ENCODE measurements around the gene EDIL3. TPM values are rescaled to one million over a fixed set of nuclear protein-coding genes. Genes with fewer than 3 reads are reported as not detected.

EDIL3 gene
- polyA plus RNA-seq, 1 donor (not counting 4 experiments of a cell fraction or from before 2014, with no cell fraction given), result 0.34 TPM

DNA sequence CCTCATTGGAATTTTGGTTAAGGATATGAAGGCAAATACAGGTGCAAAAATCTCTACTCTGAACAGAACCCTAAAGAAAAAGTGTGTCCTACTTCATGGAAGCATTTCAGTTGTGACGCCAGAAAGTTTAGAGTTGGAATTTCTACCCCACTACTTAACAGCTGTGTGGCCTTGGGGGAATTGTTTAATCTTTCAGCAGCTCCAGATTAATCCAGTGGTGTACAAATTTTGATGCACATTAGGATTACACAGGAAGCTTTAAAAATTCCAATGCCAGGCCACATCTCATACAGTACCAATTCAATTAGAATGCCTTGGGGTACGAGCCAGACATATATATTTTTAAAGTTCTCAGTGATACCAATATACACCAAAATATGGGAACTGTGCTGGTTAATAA lies 266.1 kb downstream of the EDIL3 start:
- no peaks in the 10 kb centered on the region for H3K9me3 ChIP-seq (ENCODE audit: control insufficient read depth, low read depth, low read length)
- TF ChIP-seq, protein P1, sequence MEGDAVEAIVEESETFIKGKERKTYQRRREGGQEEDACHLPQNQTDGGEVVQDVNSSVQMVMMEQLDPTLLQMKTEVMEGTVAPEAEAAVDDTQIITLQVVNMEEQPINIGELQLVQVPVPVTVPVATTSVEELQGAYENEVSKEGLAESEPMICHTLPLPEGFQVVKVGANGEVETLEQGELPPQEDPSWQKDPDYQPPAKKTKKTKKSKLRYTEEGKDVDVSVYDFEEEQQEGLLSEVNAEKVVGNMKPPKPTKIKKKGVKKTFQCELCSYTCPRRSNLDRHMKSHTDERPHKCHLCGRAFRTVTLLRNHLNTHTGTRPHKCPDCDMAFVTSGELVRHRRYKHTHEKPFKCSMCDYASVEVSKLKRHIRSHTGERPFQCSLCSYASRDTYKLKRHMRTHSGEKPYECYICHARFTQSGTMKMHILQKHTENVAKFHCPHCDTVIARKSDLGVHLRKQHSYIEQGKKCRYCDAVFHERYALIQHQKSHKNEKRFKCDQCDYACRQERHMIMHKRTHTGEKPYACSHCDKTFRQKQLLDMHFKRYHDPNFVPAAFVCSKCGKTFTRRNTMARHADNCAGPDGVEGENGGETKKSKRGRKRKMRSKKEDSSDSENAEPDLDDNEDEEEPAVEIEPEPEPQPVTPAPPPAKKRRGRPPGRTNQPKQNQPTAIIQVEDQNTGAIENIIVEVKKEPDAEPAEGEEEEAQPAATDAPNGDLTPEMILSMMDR (optimal IDR thresholded peaks at IDR 0.05 in 1 of 3, IDR thresholded peaks at IDR 0.05 in 1 of 3, conservative IDR thresholded peaks at IDR 0.05 in 1 of 3; ENCODE audit: extremely low read depth in 1 of 3, insufficient read depth in 2 of 3, low read length in 3 of 3), result no peak
- no peak for TF ChIP-seq EZH2 (IDR thresholded peaks at IDR 0.05; ENCODE audit: low read length)
- H3K36me3 ChIP-seq (ENCODE audit: control insufficient read depth in 2 of 2, extremely low read depth in 1 of 2, insufficient read depth in 2 of 2, low read length in 2 of 2), result no peaks in the 10 kb centered on the region
- DNase-seq (ENCODE audit: low read depth, low spot score), result no peak
- no peak overlapping the region for H3K4me3 ChIP-seq (ENCODE audit: control insufficient read depth in 2 of 3, extremely low read depth in 1 of 3, insufficient read depth in 2 of 3, low read depth in 1 of 3, low read length in 3 of 3)
- H3K9ac ChIP-seq (ENCODE audit: control insufficient read depth, extremely low read depth, insufficient read depth, low read length), result no peak overlapping the region
- no peaks in the 10 kb centered on the region for H3K4me1 ChIP-seq (ENCODE audit: control insufficient read depth, extremely low read depth, insufficient read depth, low read length)
- no peaks in the 10 kb centered on the region for H3K79me2 ChIP-seq (ENCODE audit: control insufficient read depth, insufficient read depth, low read length)
- H3K27ac ChIP-seq (ENCODE audit: control insufficient read depth, insufficient read depth, low read length), result no peak overlapping the region
- no peaks in the 10 kb centered on the region for H4K20me1 ChIP-seq (ENCODE audit: control insufficient read depth, extremely low read depth, insufficient read depth, low read length)
- no peak for FAIRE-seq
- no peaks in the 10 kb centered on the region for H3K9me1 ChIP-seq (ENCODE audit: control insufficient read depth, extremely low read depth, insufficient read depth, low read length)
- H3K4me2 ChIP-seq (ENCODE audit: control insufficient read depth, extremely low read depth, insufficient read depth, low read depth, low read length), result no peak overlapping the region
- dilution Hi-C loops (cut with MboI; ENCODE audit: extremely low pct_ligation_motif_present, low sequenced_read_pairs), result no loop called here
- H3K27me3 ChIP-seq (ENCODE audit: control insufficient read depth, extremely low read depth, insufficient read depth, low read length), result no peaks in the 10 kb centered on the region
- no peak overlapping the region for H2AFZ ChIP-seq (ENCODE audit: control insufficient read depth, low read length)

DNA sequence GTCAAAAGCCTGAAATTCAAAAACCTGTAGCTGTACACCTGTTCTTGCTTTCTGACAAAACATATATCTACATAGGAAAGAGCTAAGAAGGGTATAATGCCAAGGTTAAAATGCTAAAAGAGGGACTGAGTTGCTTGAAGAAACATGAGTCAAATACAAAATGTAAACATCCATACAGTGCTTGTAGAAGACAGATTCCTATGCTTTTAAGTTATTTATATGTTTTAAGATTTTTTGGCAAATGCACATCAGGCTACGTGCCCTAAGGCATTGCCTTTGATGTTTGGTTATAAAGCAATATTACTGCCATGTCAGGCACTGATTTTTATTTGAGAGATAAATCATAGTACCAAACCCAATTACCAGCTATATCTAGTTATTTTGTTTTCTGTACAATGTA lies 269.0 kb downstream of the EDIL3 start:
- TF ChIP-seq, protein P1 (optimal IDR thresholded peaks at IDR 0.05 in 1 of 3, IDR thresholded peaks at IDR 0.05 in 1 of 3, conservative IDR thresholded peaks at IDR 0.05 in 1 of 3; ENCODE audit: extremely low read depth in 1 of 3, insufficient read depth in 2 of 3, low read length in 3 of 3), result no peak
- TF ChIP-seq EZH2 (IDR thresholded peaks at IDR 0.05; ENCODE audit: low read length), result no peak
- no peak overlapping the region for H2AFZ ChIP-seq (ENCODE audit: control insufficient read depth, low read length)
- no peaks in the 10 kb centered on the region for H3K9me3 ChIP-seq (ENCODE audit: control insufficient read depth, low read depth, low read length)
- no peak overlapping the region for H3K4me3 ChIP-seq (ENCODE audit: control insufficient read depth in 2 of 3, extremely low read depth in 1 of 3, insufficient read depth in 2 of 3, low read depth in 1 of 3, low read length in 3 of 3)
- H3K27ac ChIP-seq (ENCODE audit: control insufficient read depth, insufficient read depth, low read length), result no peak overlapping the region
- no peaks in the 10 kb centered on the region for H4K20me1 ChIP-seq (ENCODE audit: control insufficient read depth, extremely low read depth, insufficient read depth, low read length)
- H3K9ac ChIP-seq (ENCODE audit: control insufficient read depth, extremely low read depth, insufficient read depth, low read length), result no peak overlapping the region
- FAIRE-seq, result no peak
- no peaks in the 10 kb centered on the region for H3K27me3 ChIP-seq (ENCODE audit: control insufficient read depth, extremely low read depth, insufficient read depth, low read length)
- H3K9me1 ChIP-seq (ENCODE audit: control insufficient read depth, extremely low read depth, insufficient read depth, low read length), result no peaks in the 10 kb centered on the region
- no peak for DNase-seq (ENCODE audit: low read depth, low spot score)
- H3K36me3 ChIP-seq (ENCODE audit: control insufficient read depth in 2 of 2, extremely low read depth in 1 of 2, insufficient read depth in 2 of 2, low read length in 2 of 2), result no peaks in the 10 kb centered on the region
- H3K79me2 ChIP-seq (ENCODE audit: control insufficient read depth, insufficient read depth, low read length), result no peaks in the 10 kb centered on the region
- dilution Hi-C loops (cut with MboI; ENCODE audit: extremely low pct_ligation_motif_present, low sequenced_read_pairs), result no loop called here
- no peaks in the 10 kb centered on the region for H3K4me1 ChIP-seq (ENCODE audit: control insufficient read depth, extremely low read depth, insufficient read depth, low read length)
- H3K4me2 ChIP-seq (ENCODE audit: control insufficient read depth, extremely low read depth, insufficient read depth, low read depth, low read length), result no peak overlapping the region

Data from keratinocyte (primary cell).